Heart left ventricle (tissue), 13 donors: ENCODE measurements around the gene NUP155.

Source experiments
- POLR2A ChIP-seq, 2 donors: fragments of 450-650 bp; IDR thresholded peaks; one replicate each; pipeline ENCODE4 v1.6.1; 2017; ENCODE audit warnings: antibody characterized with exemption in 2 of 2, mild to moderate bottlenecking in 2 of 2, moderate library complexity in 2 of 2
- TF ChIP-seq, protein P1 (sequence below), 12 donors: fragments of 200-600 bp; sonication (generic) in 4 of 12; IDR thresholded peaks; one replicate each; pipeline versions ENCODE4 v1.5.0 to v1.8.0; 2018 to 2022; ENCODE audit warnings: antibody characterized with exemption in 12 of 12, mild to moderate bottlenecking in 5 of 12
- donor health status: ischemic (EF 13 %, LVEDD 7.1; RV severe dilation, severe dysfunction).
- donor health status: DM: no; HTN: yes; CAD: no.
- donor health status: DM: no; HTN: no; CAD: no.
- donor health status: ischemic (EF 25% LVEDD 6.9; RV normal size, moderate dysfunction).
- donor health status: ischemic (EF 25% LVEDD 5.7; RV mildly dilated, moderate dysfunction).
- donor health status: ischemic (EF 35%, LVEDD 5.7; RV mildly dilated, moderate dysfunction).
- donor health status: nonischemic (EF 11% LVEDD 7.7; RV severe dilation, severe dysfunction).
- donor health status: DM: yes; HTN: yes; CAD: no.
- donor health status: PGD.
- donor health status: ischemic (EF 29% LVEDD 5.4; RV normal size, mild dysfunction).
- donor health status: nonischemic (EF 23%, LVEDD 6.1; RV moderate dilation, normal function).

DNA sequence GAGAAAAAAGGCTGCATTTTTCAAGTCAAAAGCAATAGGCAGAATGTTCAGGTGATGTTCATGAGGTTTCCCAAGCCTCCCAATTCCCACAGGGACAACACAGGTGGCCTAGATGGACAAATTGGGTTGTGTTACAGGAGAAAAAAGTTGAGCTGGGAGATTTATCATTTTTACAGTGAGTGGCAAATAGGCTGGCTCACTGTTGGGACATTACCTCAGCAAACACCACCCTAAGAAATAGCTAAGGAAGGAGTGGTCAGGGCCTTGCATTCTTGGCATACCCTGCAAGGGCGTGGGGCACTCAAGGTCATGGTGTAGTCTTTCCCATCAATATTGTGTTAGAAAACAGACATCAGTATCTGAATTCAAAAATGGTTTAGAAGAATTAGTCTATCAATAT, 98.4 kb downstream of the NUP155 start:
- TF ChIP-seq, protein P1, sequence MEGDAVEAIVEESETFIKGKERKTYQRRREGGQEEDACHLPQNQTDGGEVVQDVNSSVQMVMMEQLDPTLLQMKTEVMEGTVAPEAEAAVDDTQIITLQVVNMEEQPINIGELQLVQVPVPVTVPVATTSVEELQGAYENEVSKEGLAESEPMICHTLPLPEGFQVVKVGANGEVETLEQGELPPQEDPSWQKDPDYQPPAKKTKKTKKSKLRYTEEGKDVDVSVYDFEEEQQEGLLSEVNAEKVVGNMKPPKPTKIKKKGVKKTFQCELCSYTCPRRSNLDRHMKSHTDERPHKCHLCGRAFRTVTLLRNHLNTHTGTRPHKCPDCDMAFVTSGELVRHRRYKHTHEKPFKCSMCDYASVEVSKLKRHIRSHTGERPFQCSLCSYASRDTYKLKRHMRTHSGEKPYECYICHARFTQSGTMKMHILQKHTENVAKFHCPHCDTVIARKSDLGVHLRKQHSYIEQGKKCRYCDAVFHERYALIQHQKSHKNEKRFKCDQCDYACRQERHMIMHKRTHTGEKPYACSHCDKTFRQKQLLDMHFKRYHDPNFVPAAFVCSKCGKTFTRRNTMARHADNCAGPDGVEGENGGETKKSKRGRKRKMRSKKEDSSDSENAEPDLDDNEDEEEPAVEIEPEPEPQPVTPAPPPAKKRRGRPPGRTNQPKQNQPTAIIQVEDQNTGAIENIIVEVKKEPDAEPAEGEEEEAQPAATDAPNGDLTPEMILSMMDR (IDR thresholded peaks at IDR 0.05): no peak
- no peak for TF ChIP-seq POLR2A (IDR thresholded peaks at IDR 0.05)
